Measurements from ENCODE around the gene ASTN2.

ASTN2 gene

GRCh38 chr9:116437411-116438370, 977.2 kb downstream of the ASTN2 start:
- H3K9me3 ChIP-seq (replicated peaks in 1 of 2; ENCODE audit: control insufficient read depth in 2 of 2, insufficient read depth in 1 of 2, low read depth in 1 of 2, low read length in 2 of 2), result no peaks in the 10 kb centered on the region

DNA sequence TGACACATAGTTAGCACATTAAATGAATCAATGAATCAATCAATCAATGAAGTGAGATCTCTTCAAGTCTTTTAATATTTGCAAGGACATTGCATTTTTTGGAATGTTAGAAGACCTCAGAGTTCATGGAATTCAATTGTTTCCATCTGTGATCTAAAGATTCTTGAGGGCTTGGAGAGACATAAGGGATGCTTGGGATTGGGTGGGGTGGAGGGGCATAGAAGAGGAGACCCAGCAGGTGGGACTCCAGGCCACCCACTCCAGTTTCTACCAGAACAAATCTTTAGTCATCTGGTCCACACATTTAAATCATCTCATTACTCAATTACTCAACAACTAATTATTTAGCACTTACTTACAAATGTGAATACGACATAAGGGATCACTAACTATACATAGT, 978.7 kb downstream of the ASTN2 start:
- no peak overlapping the region for H3K18ac ChIP-seq (ENCODE audit: low read length)
- H2BK5ac ChIP-seq (ENCODE audit: low read length), result no peak overlapping the region
- H3K4me2 ChIP-seq (ENCODE audit: insufficient read depth, low read length, poor library complexity, severe bottlenecking), result no peak overlapping the region
- no peak overlapping the region for H2AFZ ChIP-seq (ENCODE audit: low read length)
- H3K27ac ChIP-seq (replicated peaks; ENCODE audit: low read length), result no peak overlapping the region
- no peak overlapping the region for H2BK12ac ChIP-seq (ENCODE audit: low read length)
- no peak overlapping the region for H4K8ac ChIP-seq (ENCODE audit: low read depth, low read length)
- WGBS, 2 donors (ENCODE audit: extremely low coverage in 2 of 2, insufficient read length in 2 of 2, insufficient replicate concordance in 1 of 2), result no CpG with 5 or more reads among the region's 1 CpG
- no peak overlapping the region for H3K9ac ChIP-seq (ENCODE audit: low read depth, low read length, poor library complexity)
- H2BK120ac ChIP-seq (ENCODE audit: low read depth, low read length), result no peak overlapping the region
- H3K27me3 ChIP-seq (ENCODE audit: control insufficient read depth in 3 of 3, insufficient read depth in 3 of 3, low read depth in 1 of 3, low read length in 3 of 3), result no peaks in the 10 kb centered on the region
- no peak overlapping the region for H2BK15ac ChIP-seq (ENCODE audit: low read length)
- H3K36me3 ChIP-seq (replicated peaks in 1 of 2; ENCODE audit: control insufficient read depth in 2 of 2, insufficient read depth in 2 of 2, low read length in 2 of 2), result peaks cover 0 to 5% of the 10 kb centered on the region in 2 donors
- H3K79me1 ChIP-seq (ENCODE audit: low read depth, low read length), result no peaks in the 10 kb centered on the region
- no peak for DNase-seq (ENCODE audit: low spot score)
- no peak overlapping the region for H3K14ac ChIP-seq (ENCODE audit: low read length)
- no peak overlapping the region for H3K4ac ChIP-seq (ENCODE audit: low read length)
- no peak overlapping the region for H4K91ac ChIP-seq (ENCODE audit: low read depth, low read length, poor library complexity)
- no peak overlapping the region for H2AK5ac ChIP-seq (ENCODE audit: low read depth, low read length)
- no peaks in the 10 kb centered on the region for H3K4me1 ChIP-seq (ENCODE audit: control insufficient read depth in 2 of 2, insufficient read depth in 1 of 2, low read depth in 1 of 2, low read length in 2 of 2)
- H3K23ac ChIP-seq (ENCODE audit: low read depth, low read length, poor library complexity), result no peak overlapping the region
- H3K9me3 ChIP-seq (replicated peaks in 1 of 2; ENCODE audit: control insufficient read depth in 2 of 2, insufficient read depth in 1 of 2, low read depth in 1 of 2, low read length in 2 of 2), result no peaks in the 10 kb centered on the region
- H3K4me3 ChIP-seq (ENCODE audit: low read length in 2 of 2), result no peak overlapping the region

More at GRCh38 chr9:116437411-116438370, 977.2 kb downstream of the ASTN2 start:
- H4K91ac ChIP-seq (ENCODE audit: low read depth, low read length, poor library complexity), result no peak overlapping the region
- H2AK5ac ChIP-seq (ENCODE audit: low read depth, low read length), result peak overlapping the region; percentile 58
- no peak overlapping the region for H2BK120ac ChIP-seq (ENCODE audit: low read depth, low read length)
- H3K27ac ChIP-seq (replicated peaks; ENCODE audit: low read length), result no peak overlapping the region
- H3K79me1 ChIP-seq (ENCODE audit: low read depth, low read length), result no peaks in the 10 kb centered on the region
- H3K14ac ChIP-seq (ENCODE audit: low read length), result no peak overlapping the region
- H3K4me2 ChIP-seq (ENCODE audit: insufficient read depth, low read length, poor library complexity, severe bottlenecking), result no peak overlapping the region
- no peak for DNase-seq (ENCODE audit: low spot score)
- no peak overlapping the region for H3K4me3 ChIP-seq (ENCODE audit: low read length in 2 of 2)
- no peak overlapping the region for H3K23ac ChIP-seq (ENCODE audit: low read depth, low read length, poor library complexity)
- no peak overlapping the region for H2AFZ ChIP-seq (ENCODE audit: low read length)
- no peak overlapping the region for H2BK15ac ChIP-seq (ENCODE audit: low read length)
- no peaks in the 10 kb centered on the region for H3K27me3 ChIP-seq (ENCODE audit: control insufficient read depth in 3 of 3, insufficient read depth in 3 of 3, low read depth in 1 of 3, low read length in 3 of 3)
- no peak overlapping the region for H4K8ac ChIP-seq (ENCODE audit: low read depth, low read length)
- H3K18ac ChIP-seq (ENCODE audit: low read length), result no peak overlapping the region
- H3K4ac ChIP-seq (ENCODE audit: low read length), result no peak overlapping the region
- no peaks in the 10 kb centered on the region for H3K4me1 ChIP-seq (ENCODE audit: control insufficient read depth in 2 of 2, insufficient read depth in 1 of 2, low read depth in 1 of 2, low read length in 2 of 2)
- WGBS, 2 donors (ENCODE audit: extremely low coverage in 2 of 2, insufficient read length in 2 of 2, insufficient replicate concordance in 1 of 2), result no CpG with 5 or more reads among the region's 11 CpGs
- no peak overlapping the region for H2BK5ac ChIP-seq (ENCODE audit: low read length)
- H3K9ac ChIP-seq (ENCODE audit: low read depth, low read length, poor library complexity), result no peak overlapping the region
- peaks cover 0 to 5% of the 10 kb centered on the region in 2 donors for H3K36me3 ChIP-seq (replicated peaks in 1 of 2; ENCODE audit: control insufficient read depth in 2 of 2, insufficient read depth in 2 of 2, low read length in 2 of 2)
- no peak overlapping the region for H2BK12ac ChIP-seq (ENCODE audit: low read length)

DNA sequence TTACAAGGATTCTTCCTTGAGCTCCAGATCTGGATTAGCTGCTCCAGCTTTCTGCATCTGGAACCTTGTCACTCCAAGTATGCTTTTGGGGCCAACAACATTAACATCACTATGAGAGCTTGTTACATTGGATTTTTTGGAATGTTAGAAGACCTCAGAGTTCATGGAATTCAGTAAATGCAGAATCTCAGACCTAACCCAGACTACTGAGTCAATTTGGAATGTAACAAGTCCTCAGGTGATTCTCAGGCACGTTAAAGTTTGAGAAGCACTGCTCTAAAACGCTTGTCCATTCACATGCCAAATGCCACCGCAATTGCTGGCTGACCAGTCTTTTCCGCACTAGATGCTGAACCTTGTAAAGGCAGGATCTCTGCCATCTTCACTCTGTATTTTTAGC, 979.2 kb downstream of the ASTN2 start:
- H4K91ac ChIP-seq (ENCODE audit: low read depth, low read length, poor library complexity), result no peak overlapping the region
- no peak overlapping the region for H2BK15ac ChIP-seq (ENCODE audit: low read length)
- peaks cover 0 to 5% of the 10 kb centered on the region in 2 donors for H3K36me3 ChIP-seq (replicated peaks in 1 of 2; ENCODE audit: control insufficient read depth in 2 of 2, insufficient read depth in 2 of 2, low read length in 2 of 2)
- H3K27ac ChIP-seq (replicated peaks; ENCODE audit: low read length), result no peak overlapping the region
- H3K18ac ChIP-seq (ENCODE audit: low read length), result no peak overlapping the region
- H3K4me2 ChIP-seq (ENCODE audit: insufficient read depth, low read length, poor library complexity, severe bottlenecking), result no peak overlapping the region
- H3K9ac ChIP-seq (ENCODE audit: low read depth, low read length, poor library complexity), result no peak overlapping the region
- H3K4ac ChIP-seq (ENCODE audit: low read length), result no peak overlapping the region
- H2BK120ac ChIP-seq (ENCODE audit: low read depth, low read length), result no peak overlapping the region
- H2BK12ac ChIP-seq (ENCODE audit: low read length), result no peak overlapping the region
- no peak overlapping the region for H4K8ac ChIP-seq (ENCODE audit: low read depth, low read length)
- DNase-seq (ENCODE audit: low spot score), result no peak
- no peaks in the 10 kb centered on the region for H3K4me1 ChIP-seq (ENCODE audit: control insufficient read depth in 2 of 2, insufficient read depth in 1 of 2, low read depth in 1 of 2, low read length in 2 of 2)
- no peak overlapping the region for H3K23ac ChIP-seq (ENCODE audit: low read depth, low read length, poor library complexity)
- H3K4me3 ChIP-seq (ENCODE audit: low read length in 2 of 2), result no peak overlapping the region
- H2AK5ac ChIP-seq (ENCODE audit: low read depth, low read length), result no peak overlapping the region
- H3K9me3 ChIP-seq (replicated peaks in 1 of 2; ENCODE audit: control insufficient read depth in 2 of 2, insufficient read depth in 1 of 2, low read depth in 1 of 2, low read length in 2 of 2), result no peaks in the 10 kb centered on the region
- H3K79me1 ChIP-seq (ENCODE audit: low read depth, low read length), result no peaks in the 10 kb centered on the region
- no peak overlapping the region for H2AFZ ChIP-seq (ENCODE audit: low read length)
- H2BK5ac ChIP-seq (ENCODE audit: low read length), result no peak overlapping the region
- H3K14ac ChIP-seq (ENCODE audit: low read length), result no peak overlapping the region
- H3K27me3 ChIP-seq (ENCODE audit: control insufficient read depth in 3 of 3, insufficient read depth in 3 of 3, low read depth in 1 of 3, low read length in 3 of 3), result no peaks in the 10 kb centered on the region
- no CpG with 5 or more reads among the region's 4 CpGs for WGBS, 2 donors (ENCODE audit: extremely low coverage in 2 of 2, insufficient read length in 2 of 2, insufficient replicate concordance in 1 of 2)

DNA sequence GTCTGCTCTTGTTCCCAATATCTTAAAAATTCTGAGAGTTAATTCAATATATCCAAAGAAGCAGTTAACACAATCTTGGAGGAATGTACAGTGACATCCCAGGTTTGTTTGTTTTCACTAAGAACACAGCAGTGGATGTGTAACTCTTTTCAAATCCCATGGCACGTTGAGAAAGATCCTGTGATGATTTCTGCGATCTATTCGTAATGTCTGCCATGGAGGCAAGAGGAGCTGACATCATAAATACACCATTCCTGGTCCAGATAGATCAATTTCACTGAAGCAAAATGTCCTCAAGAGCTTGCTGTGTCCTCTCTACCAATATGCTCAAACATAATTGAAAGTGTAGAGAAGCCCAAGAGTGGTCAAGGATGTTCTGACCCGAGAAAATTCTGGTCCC, 980.5 kb downstream of the ASTN2 start:
- Histone ChIP-seq H2AK5ac (ENCODE audit: low read depth, low read length) (no peak overlapping the region), H3K18ac (ENCODE audit: low read length) (no peak overlapping the region), H2AFZ (ENCODE audit: low read length) (no peak overlapping the region), H3K27me3 (ENCODE audit: control insufficient read depth in 3 of 3, insufficient read depth in 3 of 3, low read depth in 1 of 3, low read length in 3 of 3) (no peaks in the 10 kb centered on the region), H3K9ac (ENCODE audit: low read depth, low read length, poor library complexity) (no peak overlapping the region), H2BK120ac (ENCODE audit: low read depth, low read length) (no peak overlapping the region), H2BK15ac (ENCODE audit: low read length) (no peak overlapping the region), H3K9me3 (replicated peaks in 1 of 2; ENCODE audit: control insufficient read depth in 2 of 2, insufficient read depth in 1 of 2, low read depth in 1 of 2, low read length in 2 of 2) (no peaks in the 10 kb centered on the region), H3K4me3 (ENCODE audit: low read length in 2 of 2) (no peak overlapping the region), H3K14ac (ENCODE audit: low read length) (no peak overlapping the region), H2BK12ac (ENCODE audit: low read length) (no peak overlapping the region), H2BK5ac (ENCODE audit: low read length) (no peak overlapping the region), H4K8ac (ENCODE audit: low read depth, low read length) (no peak overlapping the region), H3K79me1 (ENCODE audit: low read depth, low read length) (no peaks in the 10 kb centered on the region), H4K91ac (ENCODE audit: low read depth, low read length, poor library complexity) (no peak overlapping the region), H3K36me3 (replicated peaks in 1 of 2; ENCODE audit: control insufficient read depth in 2 of 2, insufficient read depth in 2 of 2, low read length in 2 of 2) (no peaks in the 10 kb centered on the region), H3K4ac (ENCODE audit: low read length) (no peak overlapping the region), H3K23ac (ENCODE audit: low read depth, low read length, poor library complexity) (no peak overlapping the region), H3K4me2 (ENCODE audit: insufficient read depth, low read length, poor library complexity, severe bottlenecking) (no peak overlapping the region), H3K27ac (replicated peaks; ENCODE audit: low read length) (no peak overlapping the region), H3K4me1 (ENCODE audit: control insufficient read depth in 2 of 2, insufficient read depth in 1 of 2, low read depth in 1 of 2, low read length in 2 of 2) (no peaks in the 10 kb centered on the region)
- no CpG with 5 or more reads among the region's 4 CpGs for WGBS, 2 donors (ENCODE audit: extremely low coverage in 2 of 2, insufficient read length in 2 of 2, insufficient replicate concordance in 1 of 2)
- DNase-seq (ENCODE audit: low spot score), result no peak
